ENCODE results near the gene TEX38. TPM values are rescaled to one million over a fixed set of nuclear protein-coding genes. Genes with fewer than 3 reads are reported as not detected.

Gene TEX38
- total RNA-seq, 1 donor from 2014 or later: not detected

DNA sequence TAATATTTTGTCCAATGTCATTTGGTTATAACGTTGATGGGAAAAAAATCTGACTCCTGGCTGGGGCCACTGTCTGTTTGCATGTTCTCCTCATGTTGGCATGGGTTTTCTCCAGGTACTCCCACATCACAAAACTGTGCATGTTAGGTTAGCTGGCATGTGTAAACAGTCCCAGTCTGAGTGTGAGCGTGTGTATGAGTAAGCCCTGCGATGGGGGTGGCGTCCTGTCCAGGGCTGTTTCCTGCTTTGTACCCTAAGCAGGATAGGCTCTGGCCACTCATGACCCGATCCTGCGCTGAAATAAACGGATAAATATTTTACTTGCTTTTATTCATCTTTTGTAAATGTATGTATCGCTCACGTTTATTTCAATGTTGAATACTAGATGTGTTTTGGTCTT lies 33.8 kb downstream of the TEX38 start:
- Mint-ChIP-seq H3K36me3 (ENCODE audit: low read depth) (peaks cover 88% of the 10 kb centered on the region), H3K27ac (no peak overlapping the region), H3K4me1 (peaks cover 4% of the 10 kb centered on the region), H3K27me3 (no peaks in the 10 kb centered on the region), H3K9me3 (no peaks in the 10 kb centered on the region), H3K4me3 (no peak overlapping the region)
- TF ChIP-seq, protein P1, sequence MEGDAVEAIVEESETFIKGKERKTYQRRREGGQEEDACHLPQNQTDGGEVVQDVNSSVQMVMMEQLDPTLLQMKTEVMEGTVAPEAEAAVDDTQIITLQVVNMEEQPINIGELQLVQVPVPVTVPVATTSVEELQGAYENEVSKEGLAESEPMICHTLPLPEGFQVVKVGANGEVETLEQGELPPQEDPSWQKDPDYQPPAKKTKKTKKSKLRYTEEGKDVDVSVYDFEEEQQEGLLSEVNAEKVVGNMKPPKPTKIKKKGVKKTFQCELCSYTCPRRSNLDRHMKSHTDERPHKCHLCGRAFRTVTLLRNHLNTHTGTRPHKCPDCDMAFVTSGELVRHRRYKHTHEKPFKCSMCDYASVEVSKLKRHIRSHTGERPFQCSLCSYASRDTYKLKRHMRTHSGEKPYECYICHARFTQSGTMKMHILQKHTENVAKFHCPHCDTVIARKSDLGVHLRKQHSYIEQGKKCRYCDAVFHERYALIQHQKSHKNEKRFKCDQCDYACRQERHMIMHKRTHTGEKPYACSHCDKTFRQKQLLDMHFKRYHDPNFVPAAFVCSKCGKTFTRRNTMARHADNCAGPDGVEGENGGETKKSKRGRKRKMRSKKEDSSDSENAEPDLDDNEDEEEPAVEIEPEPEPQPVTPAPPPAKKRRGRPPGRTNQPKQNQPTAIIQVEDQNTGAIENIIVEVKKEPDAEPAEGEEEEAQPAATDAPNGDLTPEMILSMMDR (IDR thresholded peaks at IDR 0.05): no peak
- ATAC-seq (ENCODE audit: low read depth): no peak
- no peak for DNase-seq
- CTCF ChIA-PET: no interaction called here
- POLR2A ChIA-PET: no interaction called here
- intact Hi-C loops (cut with micrococcal nuclease): no loop called here

DNA sequence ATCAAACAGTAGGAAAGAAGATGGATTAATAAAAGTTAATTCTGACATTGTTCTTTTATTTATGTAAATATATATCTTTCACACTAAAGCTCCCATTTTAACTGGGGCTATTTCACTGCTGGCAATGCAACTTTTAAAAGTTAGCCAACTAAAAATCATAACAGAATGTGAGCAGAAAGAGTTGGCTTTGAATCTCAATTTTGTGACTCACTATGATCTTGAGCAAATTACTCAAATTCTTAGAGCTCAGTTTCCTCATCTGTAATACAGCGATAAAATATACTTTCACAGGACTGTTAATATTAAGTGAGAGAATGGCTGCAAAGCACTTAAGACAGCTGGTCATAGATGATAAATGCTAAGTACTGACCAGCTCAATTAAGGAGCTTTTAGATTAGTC lies 36.5 kb downstream of the TEX38 start:
- ATAC-seq (ENCODE audit: low read depth): no peak

DNA sequence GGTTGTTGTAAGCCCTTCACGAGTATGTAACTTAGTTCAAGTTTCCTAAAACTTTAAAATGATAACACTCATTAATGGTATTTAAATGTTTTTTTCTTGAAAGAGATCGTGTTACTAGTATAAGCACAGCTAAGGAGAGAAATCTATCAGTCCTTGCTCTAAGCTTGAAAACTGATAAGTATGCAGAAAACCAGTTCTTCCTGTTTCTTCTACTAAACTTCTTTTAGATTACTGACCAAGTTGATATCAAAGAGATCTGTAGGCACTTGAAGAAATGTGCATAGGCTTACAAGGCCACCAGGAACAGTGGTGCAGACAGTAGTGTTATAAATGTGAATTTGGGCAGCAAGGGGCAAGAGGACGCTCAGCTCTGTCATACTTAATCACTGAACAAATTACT lies 43.3 kb downstream of the TEX38 start:
- ChIA-PET CTCF (no interaction called here), POLR2A (no interaction called here)
- TF ChIP-seq, protein P1 (IDR thresholded peaks at IDR 0.05): no peak
- H3K27me3 Mint-ChIP-seq: no peaks in the 10 kb centered on the region
- DNase-seq: no peak
- no peak overlapping the region for H3K27ac Mint-ChIP-seq
- no peak overlapping the region for H3K4me3 Mint-ChIP-seq
- H3K9me3 Mint-ChIP-seq: no peaks in the 10 kb centered on the region
- intact Hi-C loops (cut with micrococcal nuclease): loop anchor here (5.0 to 10.0 kb wide), 3 partner anchors 413 to 620 kb away; partner anchors contain the start of genes CMPK1, LRRC41, RAD54L and UQCRH
- H3K36me3 Mint-ChIP-seq (ENCODE audit: low read depth): peaks cover 64% of the 10 kb centered on the region
- no peak for ATAC-seq (ENCODE audit: low read depth)
- H3K4me1 Mint-ChIP-seq: peaks cover 37% of the 10 kb centered on the region

More for the DNA sequence above, 36.5 kb downstream of the TEX38 start:
- Mint-ChIP-seq H3K4me3 (no peak overlapping the region), H3K36me3 (ENCODE audit: low read depth) (peaks cover 82% of the 10 kb centered on the region), H3K4me1 (peaks cover 4% of the 10 kb centered on the region), H3K9me3 (no peaks in the 10 kb centered on the region), H3K27ac (no peak overlapping the region), H3K27me3 (no peaks in the 10 kb centered on the region)
- ChIA-PET POLR2A (no interaction called here), CTCF (interaction anchor here (1.2 kb wide), 1 partner anchor 17 kb away, joined by 3 read pairs; no protein-coding TSS in a partner anchor)
- TF ChIP-seq, protein P1 (IDR thresholded peaks at IDR 0.05): no peak
- DNase-seq: no peak
- intact Hi-C loops (cut with micrococcal nuclease): no loop called here

DNA sequence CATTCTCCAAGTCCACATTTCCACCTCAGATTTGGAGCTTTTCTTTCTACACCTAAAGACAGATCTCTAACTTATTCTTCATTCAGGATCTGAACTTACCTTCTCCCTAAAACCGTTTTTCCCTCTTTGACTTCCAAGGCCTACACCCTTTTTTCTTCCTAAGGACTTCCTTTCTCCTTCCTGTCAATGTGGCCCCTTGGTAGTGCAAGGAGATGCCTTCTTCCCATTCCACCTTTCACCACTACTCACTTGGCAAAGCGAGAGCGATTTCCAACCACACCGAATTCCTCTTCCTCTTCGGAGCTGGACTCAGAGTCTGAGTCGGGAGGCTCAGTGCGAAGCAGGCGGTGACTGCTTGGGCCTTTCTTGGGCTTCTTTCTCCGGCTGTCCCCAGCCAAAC lies 46.0 kb downstream of the TEX38 start:
- intact Hi-C loops (cut with micrococcal nuclease): loop anchor here (2.0 to 10.0 kb wide), 4 partner anchors 49 to 617 kb away; partner anchors contain the start of genes ATPAF1, CMPK1, LRRC41 and RAD54L
- H3K4me3 Mint-ChIP-seq: peak overlapping the region; percentile 89
- peaks cover 44% of the 10 kb centered on the region for H3K36me3 Mint-ChIP-seq (ENCODE audit: low read depth)
- DNase-seq: no peak
- ChIA-PET CTCF (no interaction called here), POLR2A (interaction anchor here (0.7 to 2.4 kb wide), 3 partner anchors 43 to 1996 kb away, joined by 3 to 8 read pairs (median 3); partner anchors contain the start of gene ATPAF1)
- H3K4me1 Mint-ChIP-seq: peaks cover 37% of the 10 kb centered on the region
- peak overlapping the region; percentile 85 for H3K27ac Mint-ChIP-seq
- H3K27me3 Mint-ChIP-seq: peaks cover 2% of the 10 kb centered on the region
- TF ChIP-seq, protein P1 (IDR thresholded peaks at IDR 0.05): no peak
- ATAC-seq (ENCODE audit: low read depth): no peak
- H3K9me3 Mint-ChIP-seq: no peaks in the 10 kb centered on the region

DNA sequence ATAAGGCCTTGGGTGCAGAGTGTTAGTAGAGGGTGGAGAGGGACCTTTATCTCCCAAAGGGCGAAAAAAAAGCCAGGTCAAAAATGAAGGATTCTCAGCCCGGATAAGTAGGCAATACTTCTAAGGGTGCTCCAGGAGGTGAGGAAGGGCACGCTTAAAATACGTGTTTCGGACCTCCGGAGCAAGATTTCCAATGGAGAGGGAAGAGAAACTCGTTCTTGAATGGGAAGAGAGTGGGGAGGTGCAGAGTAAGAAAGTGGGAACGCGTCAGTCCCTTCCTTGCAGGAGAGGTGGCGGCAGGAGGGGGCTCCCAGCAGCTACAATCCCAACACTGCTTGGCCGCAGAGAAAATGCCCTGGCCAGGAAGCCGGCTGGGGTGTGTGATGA lies 46.7 kb downstream of the TEX38 start:
- peak overlapping the region; percentile 85 for H3K27ac Mint-ChIP-seq
- ChIA-PET CTCF (no interaction called here), POLR2A (interaction anchor here (1.0 to 2.4 kb wide), 5 partner anchors 46 to 1997 kb away, joined by 3 to 8 read pairs (median 5); partner anchors contain the start of genes ATPAF1, MKNK1 and MOB3C)
- peaks cover 37% of the 10 kb centered on the region for H3K4me1 Mint-ChIP-seq
- no peaks in the 10 kb centered on the region for H3K9me3 Mint-ChIP-seq
- peak overlapping the region; percentile 89 for H3K4me3 Mint-ChIP-seq
- TF ChIP-seq, protein P1 (IDR thresholded peaks at IDR 0.05): no peak
- intact Hi-C loops (cut with micrococcal nuclease): loop anchor here (2.0 to 10.0 kb wide), 4 partner anchors 50 to 616 kb away; partner anchors contain the start of genes ATPAF1, CMPK1, LRRC41 and RAD54L
- peaks cover 2% of the 10 kb centered on the region for H3K27me3 Mint-ChIP-seq
- DNase-seq (no peak), ATAC-seq (ENCODE audit: low read depth) (no peak)
- H3K36me3 Mint-ChIP-seq (ENCODE audit: low read depth): peaks cover 40% of the 10 kb centered on the region

All from activated B cell treated with CpG ODN at 0.5 μM for 24 hours (primary cell).